Activated naive CD8-positive, alpha-beta T cell treated with anti-CD3 and anti-CD28 coated beads, Interleukin-2, amount 10 ng/mL, durations not matched to agents 7 days and 5 days (primary cell): ENCODE data around the gene PTGES. TPM values are rescaled to one million over a fixed set of nuclear protein-coding genes. Genes with fewer than 3 reads are reported as not detected.
"Not testable (repeated sequence)": the region's sequence is repeated elsewhere in the genome, so short reads cannot be mapped to it uniquely, and the experiment has no call there.

Experiments
- ATAC-seq: fragments of 150-1000 bp; cut with Tn5 transposase; one replicate; pipeline ENCODE4 v1.10.0; 2021; ENCODE audit warnings: low read depth, moderate library complexity
- POLR2A ChIA-PET: fragments of 350-600 bp; sonication (Branson Sonifier 250); formaldehyde crosslinking; loops from one replicate; lab custom pipeline; 2021; ENCODE audit warnings: antibody characterized with exemption; lab: Charles Lee
- DNase-seq: peaks from one replicate; pipeline ENCODE4 v3.0.0; 2021
- H3K27ac Mint-ChIP-seq: one replicate; pipeline ENCODE4 v1.8.0; 2022; ENCODE audit warnings: mild to moderate bottlenecking, mixed read lengths
- H3K27me3 Mint-ChIP-seq: one replicate; pipeline ENCODE4 v1.8.0; 2022; ENCODE audit warnings: mild to moderate bottlenecking, moderate library complexity, mixed read lengths
- H3K36me3 Mint-ChIP-seq: one replicate; pipeline ENCODE4 v1.8.0; 2021; ENCODE audit warnings: mild to moderate bottlenecking, mixed read lengths
- H3K4me1 Mint-ChIP-seq: one replicate; pipeline ENCODE4 v1.8.0; 2021; ENCODE audit warnings: mixed read lengths
- H3K4me3 Mint-ChIP-seq: one replicate; pipeline ENCODE4 v1.8.0; 2022; ENCODE audit warnings: mild to moderate bottlenecking, moderate library complexity, mixed read lengths
- H3K9me3 Mint-ChIP-seq: one replicate; pipeline ENCODE4 v1.8.0; 2021; ENCODE audit warnings: mixed read lengths
- total RNA-seq, 2 experiments: library from RNA; stranded (reverse); gene quantifications; one replicate each; pipeline ENCODE4 v1.2.3, GENCODE V29; 2021

PTGES gene
- total RNA-seq, 2 experiments from 2014 or later, result not detected

- H3K36me3 Mint-ChIP-seq, H3K4me1 Mint-ChIP-seq, POLR2A ChIA-PET, DNase-seq, ATAC-seq, H3K27ac Mint-ChIP-seq, H3K9me3 Mint-ChIP-seq, H3K4me3 Mint-ChIP-seq: not testable (repeated sequence)
- peaks cover 15% of the 10 kb centered on the region for H3K27me3 Mint-ChIP-seq
Measured at GRCh38 chr9:129749052-129749451, 3.8 kb downstream of the PTGES start.

- no peak for DNase-seq
- H3K36me3 Mint-ChIP-seq, result no peaks in the 10 kb centered on the region
- H3K9me3 Mint-ChIP-seq, result no peaks in the 10 kb centered on the region
- H3K27ac Mint-ChIP-seq, result no peak overlapping the region
- POLR2A ChIA-PET, result no interaction called here
- no peak overlapping the region for H3K4me3 Mint-ChIP-seq
- peaks cover 4% of the 10 kb centered on the region for H3K4me1 Mint-ChIP-seq
- no peak for ATAC-seq
- H3K27me3 Mint-ChIP-seq, result peaks cover 11% of the 10 kb centered on the region
Measured at GRCh38 chr9:129748249-129748648, 4.6 kb downstream of the PTGES start.

GRCh38 chr9:129746092-129746777 lies 6.6 kb downstream of the PTGES start:
- Mint-ChIP-seq H3K27ac (no peak overlapping the region), H3K27me3 (peaks cover 5% of the 10 kb centered on the region), H3K36me3 (no peaks in the 10 kb centered on the region), H3K4me1 (peaks cover 2% of the 10 kb centered on the region), H3K4me3 (no peak overlapping the region), H3K9me3 (no peaks in the 10 kb centered on the region)
- ATAC-seq (no peak), DNase-seq (no peak)
- POLR2A ChIA-PET, result no interaction called here

GRCh38 chr9:129745200-129745599 lies 7.6 kb downstream of the PTGES start:
- POLR2A ChIA-PET, result interaction anchor here (0.6 kb wide), 1 partner anchor 45 kb away, joined by 3 read pairs; no protein-coding TSS in a partner anchor
- H3K4me1 Mint-ChIP-seq, result peaks cover 2% of the 10 kb centered on the region
- no peaks in the 10 kb centered on the region for H3K36me3 Mint-ChIP-seq
- H3K4me3 Mint-ChIP-seq, result no peak overlapping the region
- peaks cover 7% of the 10 kb centered on the region for H3K27me3 Mint-ChIP-seq
- DNase-seq, result no peak
- ATAC-seq, result no peak
- no peak overlapping the region for H3K27ac Mint-ChIP-seq
- no peaks in the 10 kb centered on the region for H3K9me3 Mint-ChIP-seq

GRCh38 chr9:129740666-129741464 lies 12.0 kb downstream of the PTGES start:
- H3K4me1 Mint-ChIP-seq, result peaks cover 9% of the 10 kb centered on the region
- H3K27me3 Mint-ChIP-seq, result peaks cover 8% of the 10 kb centered on the region
- H3K36me3 Mint-ChIP-seq, result no peaks in the 10 kb centered on the region
- ATAC-seq (no peak), DNase-seq (no peak)
- no peak overlapping the region for H3K4me3 Mint-ChIP-seq
- no peak overlapping the region for H3K27ac Mint-ChIP-seq
- H3K9me3 Mint-ChIP-seq, result no peaks in the 10 kb centered on the region
- POLR2A ChIA-PET, result no interaction called here

GRCh38 chr9:129740174-129740573 lies 12.7 kb downstream of the PTGES start:
- no peak overlapping the region for H3K4me3 Mint-ChIP-seq
- POLR2A ChIA-PET, result no interaction called here

GRCh38 chr9:129739432-129739831 lies 13.4 kb downstream of the PTGES start:
- peaks cover 8% of the 10 kb centered on the region for H3K27me3 Mint-ChIP-seq
- no peaks in the 10 kb centered on the region for H3K36me3 Mint-ChIP-seq
- DNase-seq (no peak), ATAC-seq (no peak)
- H3K27ac Mint-ChIP-seq, result no peak overlapping the region
- H3K4me1 Mint-ChIP-seq, result peaks cover 9% of the 10 kb centered on the region
- no peaks in the 10 kb centered on the region for H3K9me3 Mint-ChIP-seq
- POLR2A ChIA-PET, result interaction anchor here (0.7 kb wide), 1 partner anchor 53 kb away, joined by 3 read pairs; no protein-coding TSS in a partner anchor
- H3K4me3 Mint-ChIP-seq, result no peak overlapping the region

More at GRCh38 chr9:129740174-129740573, 12.7 kb downstream of the PTGES start:
- Mint-ChIP-seq H3K9me3 (no peaks in the 10 kb centered on the region), H3K4me1 (peaks cover 9% of the 10 kb centered on the region), H3K36me3 (no peaks in the 10 kb centered on the region), H3K27ac (no peak overlapping the region), H3K27me3 (peaks cover 8% of the 10 kb centered on the region)
- ATAC-seq (no peak), DNase-seq (no peak)

GRCh38 chr9:129737479-129738274 lies 15.2 kb downstream of the PTGES start:
- POLR2A ChIA-PET, result interaction anchor here (0.6 to 1.7 kb wide), 7 partner anchors 11 to 241 kb away, joined by 3 to 9 read pairs (median 3); no protein-coding TSS in a partner anchor
- peaks cover 5% of the 10 kb centered on the region for H3K27me3 Mint-ChIP-seq

GRCh38 chr9:129736334-129736733 lies 16.5 kb downstream of the PTGES start:
- Mint-ChIP-seq H3K4me1 (peaks cover 9% of the 10 kb centered on the region), H3K27me3 (peaks cover 6% of the 10 kb centered on the region), H3K27ac (no peak overlapping the region), H3K9me3 (no peaks in the 10 kb centered on the region), H3K4me3 (no peak overlapping the region), H3K36me3 (no peaks in the 10 kb centered on the region)
- ATAC-seq (no peak), DNase-seq (no peak)
- POLR2A ChIA-PET, result no interaction called here

More at GRCh38 chr9:129737479-129738274, 15.2 kb downstream of the PTGES start:
- H3K9me3 Mint-ChIP-seq, result no peaks in the 10 kb centered on the region
- peak overlapping the region; percentile 77 for H3K4me3 Mint-ChIP-seq
- peaks cover 9% of the 10 kb centered on the region for H3K4me1 Mint-ChIP-seq
- H3K36me3 Mint-ChIP-seq, result no peaks in the 10 kb centered on the region
- H3K27ac Mint-ChIP-seq, result peak overlapping the region; percentile 39
- ATAC-seq, result peak; percentile 91
- peak; percentile 89 for DNase-seq

- H3K36me3 Mint-ChIP-seq, result no peaks in the 10 kb centered on the region
- H3K27me3 Mint-ChIP-seq, result peaks cover 11% of the 10 kb centered on the region
- POLR2A ChIA-PET, result no interaction called here
- peaks cover 9% of the 10 kb centered on the region for H3K4me1 Mint-ChIP-seq
- H3K9me3 Mint-ChIP-seq, result no peaks in the 10 kb centered on the region
- ATAC-seq (no peak), DNase-seq (no peak)
- H3K27ac Mint-ChIP-seq, result no peak overlapping the region
- H3K4me3 Mint-ChIP-seq, result no peak overlapping the region
Measured at GRCh38 chr9:129735546-129735945, 17.3 kb downstream of the PTGES start.

- DNase-seq (no peak), ATAC-seq (no peak)
- H3K27ac Mint-ChIP-seq, result no peak overlapping the region
- no peaks in the 10 kb centered on the region for H3K36me3 Mint-ChIP-seq
- peaks cover 9% of the 10 kb centered on the region for H3K4me1 Mint-ChIP-seq
- no peak overlapping the region for H3K4me3 Mint-ChIP-seq
- POLR2A ChIA-PET, result no interaction called here
- peaks cover 16% of the 10 kb centered on the region for H3K27me3 Mint-ChIP-seq
- H3K9me3 Mint-ChIP-seq, result no peaks in the 10 kb centered on the region
Measured at GRCh38 chr9:129733632-129733953, 19.2 kb downstream of the PTGES start.

GRCh38 chr9:129732946-129733631 lies 19.8 kb downstream of the PTGES start:
- no peak for ATAC-seq
- H3K4me1 Mint-ChIP-seq, result peaks cover 7% of the 10 kb centered on the region

GRCh38 chr9:129732100-129732499 lies 20.7 kb downstream of the PTGES start:
- peaks cover 2% of the 10 kb centered on the region for H3K4me1 Mint-ChIP-seq

More at GRCh38 chr9:129732946-129733631, 19.8 kb downstream of the PTGES start:
- no peak overlapping the region for H3K27ac Mint-ChIP-seq
- no peak overlapping the region for H3K4me3 Mint-ChIP-seq
- no peak for DNase-seq
- no peaks in the 10 kb centered on the region for H3K36me3 Mint-ChIP-seq
- H3K9me3 Mint-ChIP-seq, result no peaks in the 10 kb centered on the region
- POLR2A ChIA-PET, result no interaction called here
- H3K27me3 Mint-ChIP-seq, result peaks cover 16% of the 10 kb centered on the region

More at GRCh38 chr9:129732100-129732499, 20.7 kb downstream of the PTGES start:
- Mint-ChIP-seq H3K27me3 (peaks cover 16% of the 10 kb centered on the region), H3K36me3 (no peaks in the 10 kb centered on the region), H3K27ac (no peak overlapping the region), H3K9me3 (no peaks in the 10 kb centered on the region), H3K4me3 (no peak overlapping the region)
- DNase-seq (no peak), ATAC-seq (no peak)
- POLR2A ChIA-PET, result no interaction called here
